WTC11 (cell line): ENCODE results near the gene FCER1G. TPM values are rescaled to one million over a fixed set of nuclear protein-coding genes. Genes with fewer than 3 reads are reported as not detected.

Experiments used
- ATAC-seq: fragments of 200-7000 bp; cut with Tn5 transposase; 2 replicates; pipeline ENCODE4 v1.10.0; 2021; ENCODE audit warnings: mild to moderate bottlenecking, moderate library complexity
- CTCF ChIA-PET: fragments of 300-600 bp; sonication (Branson Sonifier 250); formaldehyde crosslinking; loops from one replicate; lab custom pipeline; 2021; ENCODE audit warnings: antibody characterized with exemption; lab: Charles Lee
- POLR2A ChIA-PET: fragments of 350-600 bp; sonication (Branson Sonifier 250); formaldehyde crosslinking; loops from one replicate; lab custom pipeline; 2021; ENCODE audit warnings: antibody characterized with exemption; lab: Charles Lee
- DNase-seq: peaks from one replicate; pipeline ENCODE4 v3.0.0; 2021; ENCODE audit warnings: low spot score
- H3K27ac Mint-ChIP-seq: 2 replicates; pipeline ENCODE4 v1.8.0; 2021; ENCODE audit warnings: mixed read lengths
- H3K27me3 Mint-ChIP-seq: 2 replicates; pipeline ENCODE4 v1.8.0; 2021; ENCODE audit warnings: low read depth, mild to moderate bottlenecking, moderate library complexity, mixed read lengths
- H3K36me3 Mint-ChIP-seq: 2 replicates; pipeline ENCODE4 v1.8.0; 2021; ENCODE audit warnings: mixed read lengths
- H3K4me1 Mint-ChIP-seq: 2 replicates; pipeline ENCODE4 v1.8.0; 2022; ENCODE audit warnings: mixed read lengths
- H3K4me3 Mint-ChIP-seq: 2 replicates; pipeline ENCODE4 v1.8.0; 2021; ENCODE audit warnings: mild to moderate bottlenecking, moderate library complexity, mixed read lengths
- H3K9me3 Mint-ChIP-seq: 2 replicates; pipeline ENCODE4 v1.8.0; 2021; ENCODE audit warnings: mixed read lengths
- AR ChIP-seq: fragments of 250-450 bp; sonication (Bioruptor Pico); IDR thresholded peaks from 2 replicates; pipeline ENCODE4 v1.9.0; 2021; ENCODE audit warnings: mild to moderate bottlenecking
- ATF6 ChIP-seq: sonication (generic); formaldehyde crosslinking; IDR thresholded peaks from 2 replicates; pipeline ENCODE4 v1.8.1; 2023; ENCODE audit warnings: mild to moderate bottlenecking, missing genetic modification reagents
- E2F4 ChIP-seq: sonication (generic); formaldehyde crosslinking; IDR thresholded peaks from 2 replicates; pipeline ENCODE4 v1.8.1; 2022; ENCODE audit warnings: low read depth, mild to moderate bottlenecking, moderate library complexity, missing genetic modification reagents, borderline replicate concordance
- ETV6 ChIP-seq: sonication (generic); formaldehyde crosslinking; IDR thresholded peaks from 2 replicates; pipeline ENCODE4 v1.8.1; 2022; ENCODE audit warnings: mild to moderate bottlenecking, missing genetic modification reagents
- MAX ChIP-seq: sonication (generic); formaldehyde crosslinking; IDR thresholded peaks from 2 replicates; pipeline ENCODE4 v1.8.0; 2022; ENCODE audit warnings: mild to moderate bottlenecking, missing genetic modification reagents
- NFATC4 ChIP-seq: fragments of 250-450 bp; sonication (Bioruptor Pico); IDR thresholded peaks from 2 replicates; pipeline ENCODE4 v1.9.0; 2021; ENCODE audit warnings: mild to moderate bottlenecking
- PREB ChIP-seq: sonication (generic); formaldehyde crosslinking; IDR thresholded peaks from 2 replicates; pipeline ENCODE4 v1.8.1; 2022; ENCODE audit warnings: mild to moderate bottlenecking, missing genetic modification reagents, moderate library complexity, borderline replicate concordance
- SMAD3 ChIP-seq: sonication (generic); formaldehyde crosslinking; IDR thresholded peaks from 2 replicates; pipeline ENCODE4 v1.8.0; 2022; ENCODE audit warnings: missing genetic modification reagents, mild to moderate bottlenecking, borderline replicate concordance
- STAT6 ChIP-seq: sonication (generic); formaldehyde crosslinking; conservative IDR thresholded peaks from 2 replicates; pipeline ENCODE4 v1.8.1; 2023; ENCODE audit warnings: mild to moderate bottlenecking, low read depth, missing genetic modification reagents, moderate library complexity
- ZNF138 ChIP-seq: sonication (generic); formaldehyde crosslinking; conservative IDR thresholded peaks from 2 replicates; pipeline ENCODE4 v1.8.1; 2022; ENCODE audit warnings: mild to moderate bottlenecking, moderate library complexity, missing genetic modification reagents
- ZNF263 ChIP-seq: sonication (generic); formaldehyde crosslinking; IDR thresholded peaks from 2 replicates; pipeline ENCODE4 v1.8.1; 2022; ENCODE audit warnings: low read depth, mild to moderate bottlenecking, moderate library complexity, missing genetic modification reagents
- ZNF532 ChIP-seq: fragments of 250-450 bp; sonication (Bioruptor Pico); IDR thresholded peaks from 2 replicates; pipeline ENCODE4 v1.9.0; 2021; ENCODE audit warnings: mild to moderate bottlenecking, borderline replicate concordance
- total RNA-seq: library from RNA; stranded (reverse); gene quantifications from 3 replicates; pipeline ENCODE4 v1.2.3, GENCODE V29; 2021
- TF ChIP-seq, protein P1 (sequence below): sonication (generic); formaldehyde crosslinking; IDR thresholded peaks from 2 replicates; pipeline ENCODE4 v1.8.0; 2023; ENCODE audit warnings: mild to moderate bottlenecking, missing genetic modification reagents

FCER1G gene
- total RNA-seq, 1 experiment from 2014 or later: 0.85 TPM

- no peak for TF ChIP-seq SMAD3 (CRISPR knock-in tag)
- no peak for TF ChIP-seq NFATC4
- TF ChIP-seq E2F4 (CRISPR knock-in tag): no peak
Observed at GRCh38 chr1:161260376-161261260, 45.5 kb downstream of the FCER1G start (continued).

- ATAC-seq: no peak
Observed at GRCh38 chr1:161261261-161262235, 46.5 kb downstream of the FCER1G start.

More at GRCh38 chr1:161261261-161262235, 46.5 kb downstream of the FCER1G start:
- ChIA-PET POLR2A (no interaction called here), CTCF (interaction anchor here (0.5 to 1.8 kb wide), 5 partner anchors 29 to 1115 kb away, joined by 3 to 6 read pairs (median 3); no protein-coding TSS in a partner anchor)
- Mint-ChIP-seq H3K27me3 (peaks cover 68% of the 10 kb centered on the region), H3K27ac (no peak overlapping the region), H3K4me1 (peaks cover 27% of the 10 kb centered on the region), H3K36me3 (peaks cover 19% of the 10 kb centered on the region), H3K4me3 (no peak overlapping the region), H3K9me3 (peaks cover 19% of the 10 kb centered on the region)
- no peak for DNase-seq
- TF ChIP-seq ZNF532 (CRISPR knock-in tag) (no peak), PREB (CRISPR knock-in tag) (no peak), ZNF263 (CRISPR knock-in tag) (no peak), ATF6 (no peak), AR (CRISPR knock-in tag) (no peak), MAX (CRISPR knock-in tag) (no peak), STAT6 (CRISPR knock-in tag) (no peak), ZNF138 (no peak), ETV6 (CRISPR knock-in tag) (no peak), NFATC4 (no peak)
- TF ChIP-seq, protein P1, sequence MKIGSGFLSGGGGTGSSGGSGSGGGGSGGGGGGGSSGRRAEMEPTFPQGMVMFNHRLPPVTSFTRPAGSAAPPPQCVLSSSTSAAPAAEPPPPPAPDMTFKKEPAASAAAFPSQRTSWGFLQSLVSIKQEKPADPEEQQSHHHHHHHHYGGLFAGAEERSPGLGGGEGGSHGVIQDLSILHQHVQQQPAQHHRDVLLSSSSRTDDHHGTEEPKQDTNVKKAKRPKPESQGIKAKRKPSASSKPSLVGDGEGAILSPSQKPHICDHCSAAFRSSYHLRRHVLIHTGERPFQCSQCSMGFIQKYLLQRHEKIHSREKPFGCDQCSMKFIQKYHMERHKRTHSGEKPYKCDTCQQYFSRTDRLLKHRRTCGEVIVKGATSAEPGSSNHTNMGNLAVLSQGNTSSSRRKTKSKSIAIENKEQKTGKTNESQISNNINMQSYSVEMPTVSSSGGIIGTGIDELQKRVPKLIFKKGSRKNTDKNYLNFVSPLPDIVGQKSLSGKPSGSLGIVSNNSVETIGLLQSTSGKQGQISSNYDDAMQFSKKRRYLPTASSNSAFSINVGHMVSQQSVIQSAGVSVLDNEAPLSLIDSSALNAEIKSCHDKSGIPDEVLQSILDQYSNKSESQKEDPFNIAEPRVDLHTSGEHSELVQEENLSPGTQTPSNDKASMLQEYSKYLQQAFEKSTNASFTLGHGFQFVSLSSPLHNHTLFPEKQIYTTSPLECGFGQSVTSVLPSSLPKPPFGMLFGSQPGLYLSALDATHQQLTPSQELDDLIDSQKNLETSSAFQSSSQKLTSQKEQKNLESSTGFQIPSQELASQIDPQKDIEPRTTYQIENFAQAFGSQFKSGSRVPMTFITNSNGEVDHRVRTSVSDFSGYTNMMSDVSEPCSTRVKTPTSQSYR (CRISPR knock-in tag): no peak
